ENCODE data around the gene C9orf153.
"Not testable (repeated sequence)": the region's sequence is repeated elsewhere in the genome, so short reads cannot be mapped to it uniquely, and the experiment has no call there.

The C9orf153 gene

DNA sequence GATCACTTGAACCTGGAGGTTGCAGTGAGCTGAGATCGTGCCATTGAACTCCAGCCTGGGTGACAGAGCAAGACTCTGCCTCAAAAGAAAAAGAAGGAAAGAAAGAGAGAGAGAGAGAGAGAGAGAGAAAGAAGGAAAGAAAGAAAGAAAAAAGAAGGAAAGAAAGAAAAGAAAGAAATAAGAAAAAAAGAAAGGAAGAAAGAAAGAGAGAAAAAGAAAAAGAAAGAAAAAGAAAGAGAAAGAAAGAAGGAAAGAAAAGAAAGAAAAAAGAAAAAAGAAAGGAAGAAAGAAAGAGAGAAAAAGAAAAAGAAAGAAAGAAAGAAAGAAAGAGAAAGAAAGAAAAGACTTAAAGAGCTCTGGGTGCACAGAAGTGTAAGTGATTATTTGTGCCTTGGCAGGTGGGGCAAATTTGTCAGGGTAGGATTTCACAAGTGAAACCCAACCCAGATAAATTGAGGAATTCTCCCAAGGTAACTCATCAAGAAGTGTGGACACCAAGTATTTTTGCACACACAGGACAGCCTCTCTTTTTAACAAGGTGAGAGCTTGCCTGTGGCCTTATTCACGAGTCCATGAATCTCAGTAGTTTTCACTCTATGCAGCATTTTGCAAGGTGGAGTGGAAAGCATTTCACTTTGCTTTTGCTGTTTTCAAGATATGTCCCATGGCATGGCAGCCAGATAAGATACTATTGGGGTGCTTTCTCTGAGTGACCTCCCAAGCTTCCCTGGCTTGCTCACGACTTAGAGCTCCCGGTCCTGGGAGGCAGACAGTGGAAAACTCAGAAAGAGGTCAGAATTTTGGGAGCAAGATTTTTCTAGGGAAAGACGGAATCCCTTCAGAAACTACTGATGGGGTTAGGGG, 57.8 kb downstream of the C9orf153 start:
- H3K27ac ChIP-seq: no peak overlapping the region
- no peak for DNase-seq (ENCODE audit: low read depth, low spot score)

DNA sequence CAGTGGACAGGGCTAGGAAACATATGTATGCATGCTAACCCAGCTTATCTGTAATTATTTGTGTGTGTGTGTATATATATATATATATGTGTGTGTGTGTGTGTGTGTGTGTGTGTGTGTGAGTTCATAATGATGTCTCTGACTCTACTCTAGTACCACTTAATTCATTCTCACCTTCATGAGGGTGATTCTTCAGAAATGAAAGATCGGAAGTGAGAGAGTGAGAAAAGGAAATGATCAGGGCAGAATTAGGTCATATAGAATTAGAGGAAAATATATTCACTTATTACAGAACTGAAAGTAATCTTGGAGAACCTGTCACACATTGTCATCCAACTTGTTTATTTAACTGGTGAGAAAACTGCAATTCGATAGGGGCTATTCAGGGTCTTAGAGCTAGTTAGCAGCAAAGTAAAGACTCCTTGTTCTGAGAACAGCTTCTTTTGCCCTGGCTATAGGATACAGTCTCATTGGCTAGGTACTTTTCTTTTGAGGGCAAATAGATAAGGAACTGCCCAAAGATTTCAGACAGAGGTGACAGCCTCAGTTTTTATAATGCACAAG, 58.8 kb downstream of the C9orf153 start:
- DNase-seq (ENCODE audit: low read depth, low spot score): no peak
- no peak overlapping the region for H3K27ac ChIP-seq

DNA sequence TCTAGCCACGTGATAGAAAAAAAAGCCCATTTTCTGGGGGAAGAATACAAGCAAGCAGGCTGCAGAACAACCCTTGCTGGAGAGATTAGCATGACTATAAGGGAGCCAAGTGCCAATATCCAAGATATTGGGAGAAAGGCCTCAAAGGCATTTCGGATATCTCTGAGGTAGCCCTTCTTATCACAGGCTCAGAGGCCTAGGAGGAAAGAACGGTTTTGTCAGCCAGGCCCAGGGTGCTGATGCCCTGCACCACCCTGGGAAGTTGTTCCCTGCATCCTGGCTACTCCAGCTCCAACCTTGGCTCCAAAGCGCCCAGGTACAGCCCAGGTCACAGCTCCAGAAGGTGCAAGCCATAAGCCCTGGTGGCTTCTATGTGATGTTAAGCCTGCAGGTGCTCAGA, 66.4 kb downstream of the C9orf153 start:
- DNase-seq (ENCODE audit: low read depth, low spot score): no peak
- H3K27ac ChIP-seq: no peak overlapping the region

DNA sequence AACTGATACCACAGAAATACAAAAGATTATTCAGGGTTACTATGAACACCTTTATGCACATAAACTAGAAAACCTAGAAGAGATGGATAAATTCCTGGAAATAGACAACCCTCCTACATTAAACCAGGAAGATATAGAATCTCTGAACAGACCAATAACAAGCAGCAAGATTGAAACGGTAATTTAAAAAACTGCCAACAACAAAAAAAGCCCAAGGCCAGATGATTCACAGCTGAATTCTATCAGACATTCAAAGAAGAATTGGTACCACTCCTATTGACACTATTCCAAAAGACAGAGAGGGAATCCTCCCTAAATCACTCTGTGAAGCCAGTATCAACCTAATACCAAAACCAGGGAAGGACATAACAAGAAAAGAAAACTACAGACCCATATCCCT, 68.8 kb downstream of the C9orf153 start:
- H3K27ac ChIP-seq; DNase-seq (ENCODE audit: low read depth, low spot score): not testable (repeated sequence)

DNA sequence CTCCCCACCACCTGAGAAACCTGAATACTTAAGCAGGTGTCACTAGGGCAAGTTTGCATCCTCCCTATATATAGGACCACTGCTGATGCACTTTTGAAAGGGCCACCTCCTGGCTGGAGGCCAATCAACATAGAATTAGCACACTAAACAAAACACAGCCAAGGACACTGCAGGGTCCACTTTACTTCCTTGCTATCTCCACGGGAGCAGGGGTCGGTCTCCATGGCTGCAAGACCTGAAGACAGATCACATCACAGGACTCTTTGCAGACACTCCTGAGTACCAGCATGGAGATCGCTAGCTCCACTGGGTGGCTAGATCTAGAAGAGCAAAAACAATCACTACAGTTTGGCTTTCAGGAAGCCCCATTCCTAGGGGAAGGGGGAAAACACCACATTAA, 72.3 kb downstream of the C9orf153 start:
- H3K27ac ChIP-seq: no peak overlapping the region

DNA sequence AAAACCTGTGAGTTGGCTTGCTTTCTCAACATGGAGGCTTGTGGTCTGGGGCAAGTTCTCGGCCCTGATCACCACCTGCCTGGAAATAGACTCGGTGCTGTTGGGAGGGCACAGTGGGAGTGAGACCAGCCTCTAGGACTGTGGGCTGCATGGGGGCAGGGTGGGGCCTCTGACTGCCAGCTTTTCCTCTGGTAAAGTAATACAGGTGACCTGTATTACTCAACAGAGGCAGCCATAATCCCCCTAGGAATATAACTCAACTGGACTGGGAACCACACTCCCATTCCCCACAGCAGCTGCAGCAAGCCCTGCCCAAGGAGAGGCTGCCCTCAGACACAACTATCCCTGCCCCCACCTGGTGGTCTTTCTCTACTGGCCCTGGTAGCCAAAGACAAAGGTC, 72.8 kb downstream of the C9orf153 start:
- DNase-seq (ENCODE audit: low read depth, low spot score): no peak

More for the DNA sequence above, 72.3 kb downstream of the C9orf153 start:
- DNase-seq (ENCODE audit: low read depth, low spot score): no peak

DNA sequence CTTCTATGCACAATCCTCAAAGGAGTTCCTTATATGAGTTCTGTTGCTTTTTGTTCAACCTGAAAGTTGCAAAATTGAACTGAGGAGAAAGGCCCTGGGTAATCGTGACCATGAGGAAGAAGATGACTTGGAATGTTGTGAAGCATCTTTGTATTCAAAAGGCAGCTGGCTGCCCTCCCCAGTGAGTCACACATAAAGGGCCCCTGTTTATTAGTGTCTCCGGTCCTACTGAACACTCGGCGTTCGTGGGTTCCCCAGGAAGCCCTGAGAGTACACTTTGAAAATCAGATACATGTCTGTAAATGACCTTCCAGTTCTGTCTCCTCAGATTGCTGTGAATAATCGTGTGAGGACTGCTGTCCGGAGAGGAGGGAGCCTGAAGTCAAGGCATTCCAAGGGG, 73.6 kb downstream of the C9orf153 start:
- no peak overlapping the region for H3K27ac ChIP-seq
- no peak for DNase-seq (ENCODE audit: low read depth, low spot score)

More for the DNA sequence above, 72.8 kb downstream of the C9orf153 start:
- H3K27ac ChIP-seq: no peak overlapping the region

DNA sequence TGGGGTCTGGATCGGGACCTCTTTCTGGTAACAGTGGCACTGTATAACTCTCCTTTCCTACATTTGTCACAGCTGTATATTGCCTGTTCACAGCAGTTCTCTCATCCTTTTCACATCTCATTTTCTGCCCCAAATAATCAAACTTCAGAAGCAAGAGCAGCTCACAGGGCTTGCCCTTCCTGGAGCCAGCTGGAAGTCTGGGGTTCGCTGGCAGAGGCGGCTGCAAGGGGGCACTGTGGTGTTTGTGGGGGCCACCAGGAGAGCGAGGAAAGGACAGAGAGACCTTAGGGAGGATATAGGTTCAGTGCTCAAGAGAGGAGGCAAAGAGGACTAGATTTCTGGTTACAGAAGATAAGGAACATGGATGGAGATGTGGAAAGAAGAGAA, 75.3 kb downstream of the C9orf153 start:
- DNase-seq (ENCODE audit: low read depth, low spot score): no peak
- H3K27ac ChIP-seq: no peak overlapping the region

DNA sequence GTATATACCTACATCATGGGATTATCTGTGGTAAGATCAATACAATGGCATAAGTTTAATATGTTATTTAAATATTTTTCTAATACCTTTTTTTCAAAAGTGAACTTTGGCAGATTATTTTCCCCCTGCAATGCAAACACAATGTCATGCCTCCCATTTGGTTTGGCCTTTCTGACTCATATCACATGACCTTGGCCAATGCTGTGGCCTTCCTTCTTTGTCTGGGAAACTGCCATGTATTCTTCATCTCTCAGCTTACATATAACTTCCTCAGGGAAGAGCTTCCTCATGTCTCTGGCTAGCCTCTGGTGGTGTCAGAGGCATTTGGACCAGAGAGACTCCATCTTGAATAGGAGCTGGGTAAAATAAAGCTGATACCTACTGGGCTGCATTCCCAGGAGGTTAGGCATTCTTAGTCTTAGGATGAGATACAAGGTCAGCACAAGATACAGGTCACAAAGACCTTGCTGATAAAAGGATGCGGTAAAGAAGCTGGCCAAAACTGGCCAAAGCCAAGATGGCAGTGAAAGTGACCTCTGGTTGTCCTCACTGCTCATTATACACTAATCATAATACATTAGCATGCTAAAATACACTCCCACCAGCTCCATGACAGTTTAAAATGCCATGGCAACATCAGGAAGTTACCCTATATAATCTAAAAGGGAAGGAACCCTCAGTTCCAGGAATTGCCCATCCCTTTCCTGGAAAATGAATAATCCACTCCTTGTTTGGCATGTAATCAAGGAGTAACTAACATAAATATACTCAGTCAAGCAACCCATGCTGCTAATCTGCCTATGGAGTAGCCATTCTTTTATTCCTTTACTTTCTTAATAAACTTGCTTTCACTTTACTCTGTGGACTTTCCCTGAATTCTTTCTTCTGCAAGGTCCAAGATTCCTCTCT, 76.0 kb downstream of the C9orf153 start:
- DNase-seq (ENCODE audit: low read depth, low spot score): no peak

DNA sequence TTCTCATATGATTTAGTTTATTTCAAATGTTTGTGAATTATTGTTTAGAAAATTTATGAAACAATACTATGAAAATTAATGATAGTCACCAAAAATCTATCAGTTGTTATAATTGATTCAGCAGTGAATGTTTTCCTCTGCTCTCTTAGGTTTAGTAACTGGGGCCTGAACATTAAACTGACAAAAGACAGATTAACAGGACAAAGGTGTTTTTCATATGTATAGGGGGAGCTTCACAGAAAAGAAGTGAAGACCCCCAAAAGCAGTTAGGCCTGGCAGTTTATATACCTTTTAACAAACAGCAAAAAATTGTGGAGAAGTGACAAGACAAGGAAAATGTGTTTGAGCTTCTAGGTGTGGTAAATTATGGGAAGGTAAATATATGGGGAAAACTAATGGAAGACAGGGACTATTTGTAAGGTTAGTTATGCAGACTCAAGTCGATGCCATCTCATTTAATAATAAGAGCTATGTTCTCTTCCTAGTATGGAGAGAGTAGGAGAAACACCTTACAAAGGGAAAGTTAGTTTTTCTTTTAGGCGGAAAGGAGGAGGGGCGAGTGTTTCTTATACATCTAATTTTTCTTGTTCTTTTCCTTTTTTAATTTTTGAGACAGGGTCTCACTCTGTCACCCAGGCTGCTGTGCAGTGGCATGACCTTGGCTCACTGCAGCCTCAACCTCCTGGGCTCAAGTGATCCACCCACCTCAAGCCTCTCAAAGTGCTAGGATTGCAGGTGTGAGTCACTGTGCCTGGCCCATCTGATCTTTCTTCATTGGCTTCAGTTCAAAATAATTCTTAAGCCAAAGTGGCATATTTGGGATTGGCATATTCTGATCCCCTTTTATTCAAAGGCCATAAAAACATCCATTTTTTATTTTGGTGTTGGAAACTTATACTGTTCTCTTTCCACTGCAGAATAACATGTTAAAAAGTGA, 77.8 kb downstream of the C9orf153 start:
- no peak for DNase-seq (ENCODE audit: low read depth, low spot score)

More for the DNA sequence above, 76.0 kb downstream of the C9orf153 start:
- no peak overlapping the region for H3K27ac ChIP-seq

DNA sequence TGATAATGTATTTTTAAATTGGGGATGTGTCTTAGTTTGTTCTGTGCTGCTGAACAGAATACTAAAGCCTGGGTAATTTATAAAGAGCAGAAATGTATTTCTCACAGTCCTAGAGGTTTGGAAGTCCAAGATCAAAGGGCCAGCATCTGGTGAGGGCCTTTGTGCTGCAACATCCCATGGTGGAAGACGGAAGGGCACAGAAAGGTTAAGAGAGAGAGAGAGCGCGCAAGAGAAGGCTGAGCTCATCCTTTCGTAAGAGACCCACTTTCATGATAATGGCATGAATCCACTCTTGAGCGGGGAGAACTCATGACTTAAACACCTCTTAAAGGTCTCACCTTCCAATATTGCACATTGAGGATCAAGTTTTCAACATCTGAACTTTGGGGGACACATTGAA, 81.0 kb downstream of the C9orf153 start:
- no peak for DNase-seq (ENCODE audit: low read depth, low spot score)
- H3K27ac ChIP-seq: no peak overlapping the region

More for the DNA sequence above, 77.8 kb downstream of the C9orf153 start:
- H3K27ac ChIP-seq: no peak overlapping the region

DNA sequence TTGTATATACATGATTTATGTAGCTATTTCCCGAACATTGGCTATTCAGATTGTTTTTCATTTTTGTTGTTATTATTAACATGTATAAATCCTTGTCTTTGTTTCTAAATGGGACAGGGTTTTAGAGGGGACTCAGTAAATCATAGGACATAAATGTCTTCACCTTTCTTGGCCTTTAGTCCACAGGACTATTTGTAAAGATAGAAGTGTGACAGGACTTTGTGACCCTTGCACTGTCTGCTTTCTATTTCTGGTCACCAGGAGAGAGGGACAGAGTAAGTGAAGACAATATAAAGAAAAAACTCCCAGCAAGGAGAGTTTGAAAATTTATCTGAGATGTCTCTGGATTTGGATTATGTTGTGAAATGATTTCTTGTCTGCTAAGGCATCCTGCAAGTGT, 81.5 kb downstream of the C9orf153 start:
- DNase-seq (ENCODE audit: low read depth, low spot score): no peak
- H3K27ac ChIP-seq: no peak overlapping the region

DNA sequence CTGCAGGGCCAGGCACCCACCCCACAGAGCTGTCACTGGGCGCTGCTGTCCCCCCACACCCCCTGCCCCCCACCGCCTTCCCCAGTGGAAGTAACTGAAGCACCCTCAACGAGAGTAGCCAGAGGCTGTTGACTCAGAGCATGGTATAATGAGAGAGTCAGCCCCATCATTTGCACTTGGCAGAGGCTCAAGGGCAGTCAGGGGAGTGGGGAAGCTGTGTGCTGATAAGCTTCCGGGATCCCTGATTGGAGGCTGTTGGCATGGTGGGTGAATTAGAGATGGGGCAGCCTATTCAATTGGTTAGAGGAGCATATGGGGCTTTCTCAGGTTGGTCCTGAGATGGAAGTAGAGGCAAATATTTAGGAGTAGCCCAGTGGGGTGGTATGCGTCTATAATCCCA, 83.0 kb downstream of the C9orf153 start:
- no peak for DNase-seq (ENCODE audit: low read depth, low spot score)
- no peak overlapping the region for H3K27ac ChIP-seq

DNA sequence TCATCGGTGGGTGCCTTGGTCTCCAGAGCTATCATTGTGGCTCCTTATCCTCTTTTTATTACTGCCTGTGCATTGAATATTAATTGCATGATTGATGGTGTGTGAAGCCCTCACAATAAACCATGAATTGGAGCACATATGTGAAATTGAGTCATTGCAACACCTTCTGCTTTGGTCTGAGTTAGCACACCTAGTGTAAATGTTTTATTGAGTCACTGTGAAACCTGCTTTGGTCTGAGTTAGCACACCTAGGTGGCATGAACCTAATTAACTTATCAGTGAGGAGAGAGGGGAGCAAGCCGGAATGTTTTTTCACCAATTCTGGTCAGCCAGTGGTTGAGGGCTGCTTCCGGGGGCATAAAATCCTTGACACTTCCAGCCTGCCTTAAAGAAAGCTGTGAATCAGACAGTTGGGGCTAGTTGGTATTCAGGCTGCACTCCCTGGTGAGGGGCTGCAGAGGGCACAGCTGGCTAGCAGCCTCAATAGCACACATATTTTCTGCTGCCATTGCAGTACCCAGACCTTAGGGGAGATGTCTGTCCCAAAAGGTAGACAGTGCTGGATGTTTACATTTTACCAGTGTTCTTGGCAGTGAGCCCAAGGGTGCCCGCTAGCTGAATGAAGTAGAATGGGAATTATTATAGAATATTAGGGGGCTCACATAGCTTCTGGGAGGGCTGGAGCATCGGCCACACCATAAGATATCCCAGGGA, 83.6 kb downstream of the C9orf153 start:
- no peak for DNase-seq (ENCODE audit: low read depth, low spot score)

DNA sequence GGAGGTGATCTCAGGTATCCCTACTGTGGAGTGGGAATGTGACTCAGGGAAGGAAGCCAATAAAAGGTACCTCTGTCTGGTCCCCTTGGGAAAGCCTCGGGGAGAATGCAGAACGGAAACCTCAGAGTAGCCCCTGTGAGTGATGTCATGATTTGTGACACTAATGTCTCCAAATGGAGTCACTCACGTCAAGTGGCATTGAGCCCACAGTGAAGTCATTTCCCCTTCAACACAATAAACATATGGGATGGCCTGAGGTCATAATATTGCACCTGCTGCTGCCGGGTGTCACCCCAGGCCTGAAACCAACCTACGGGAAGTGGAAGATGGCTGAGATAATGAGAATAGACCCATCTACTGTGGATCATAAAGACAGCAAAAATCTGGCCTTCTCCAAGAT, 84.2 kb downstream of the C9orf153 start:
- no peak overlapping the region for H3K27ac ChIP-seq
- DNase-seq (ENCODE audit: low read depth, low spot score): no peak

More for the DNA sequence above, 83.6 kb downstream of the C9orf153 start:
- H3K27ac ChIP-seq: no peak overlapping the region
